NCI-H2196 treated with DMSO at 0.1 percent for 48 hours (cell line): ENCODE measurements around the gene LYRM2.

Experiments
- DNase-seq: peaks from one replicate; lab custom pipeline; 2025; ENCODE audit not compliant: unreplicated experiment; lab: John Stamatoyannopoulos, UW

LYRM2 gene

DNA sequence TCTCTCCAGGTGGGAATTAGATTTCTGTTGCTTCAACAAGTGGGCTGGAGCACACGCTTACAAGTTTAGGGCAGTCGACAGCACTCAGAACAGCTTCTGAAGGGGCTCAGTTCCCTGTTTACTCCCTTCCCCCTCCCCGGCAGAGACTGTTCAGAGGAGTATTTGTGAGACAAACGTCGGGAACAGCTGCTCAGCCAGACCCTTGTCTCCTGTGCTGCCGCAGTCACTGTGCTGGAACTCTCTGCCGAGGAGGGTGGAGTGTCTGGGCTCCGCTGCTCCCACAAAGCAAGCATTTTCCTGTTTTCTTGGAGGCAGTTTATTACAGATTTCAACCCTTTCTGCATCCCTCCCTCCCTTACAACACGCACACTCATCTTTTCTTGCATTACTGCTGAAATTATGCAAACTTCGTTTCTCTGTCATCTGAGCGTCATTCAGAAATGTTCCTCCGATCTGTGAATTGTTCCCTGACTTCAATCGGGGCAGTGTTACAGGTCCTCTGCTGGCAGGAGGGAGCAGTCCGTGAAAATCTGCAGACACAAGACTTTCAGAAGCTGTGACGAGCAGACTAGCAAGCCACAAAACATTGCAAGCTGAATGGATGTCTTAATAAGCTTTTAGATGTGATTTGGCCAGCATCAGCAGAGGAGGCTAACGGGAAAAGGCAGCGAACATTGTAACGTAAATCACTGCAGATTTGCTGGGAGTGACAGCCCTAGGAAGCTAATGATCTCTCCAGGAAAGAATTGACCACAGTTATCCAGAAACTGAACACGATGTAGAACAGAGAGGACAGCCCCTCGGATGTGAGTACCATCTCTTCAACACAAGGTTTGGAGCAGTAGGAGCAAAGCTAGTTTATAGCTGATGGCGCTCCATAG is 76.2 kb downstream of the LYRM2 start:
- no peak for DNase-seq

GRCh38 chr6:89559487-89559886 is 79.1 kb downstream of the LYRM2 start:
- no peak for DNase-seq

GRCh38 chr6:89555806-89556205 is 82.7 kb downstream of the LYRM2 start:
- DNase-seq = no peak

DNA sequence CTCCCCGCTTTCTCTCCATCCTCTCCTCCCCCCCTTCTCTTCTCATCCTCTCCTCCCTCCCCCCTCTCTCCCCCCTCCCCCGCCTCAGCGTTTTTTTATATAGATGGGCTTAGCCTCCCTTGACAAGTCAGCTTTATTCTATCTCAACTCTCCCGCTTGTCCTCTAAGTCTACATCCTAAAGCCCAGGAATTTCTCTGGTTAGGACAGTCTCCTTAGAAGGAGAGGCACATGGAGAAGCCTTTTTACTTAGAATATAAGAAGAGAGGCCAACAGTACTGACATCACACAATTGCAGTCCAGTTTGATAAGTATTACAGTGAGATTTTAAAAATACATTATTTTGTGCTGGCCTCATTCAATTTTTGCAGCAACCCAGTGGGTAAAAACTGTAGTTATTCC is 83.5 kb downstream of the LYRM2 start:
- DNase-seq = no peak

- no peak for DNase-seq
Observed at GRCh38 chr6:89554106-89554505, 84.4 kb downstream of the LYRM2 start.

DNA sequence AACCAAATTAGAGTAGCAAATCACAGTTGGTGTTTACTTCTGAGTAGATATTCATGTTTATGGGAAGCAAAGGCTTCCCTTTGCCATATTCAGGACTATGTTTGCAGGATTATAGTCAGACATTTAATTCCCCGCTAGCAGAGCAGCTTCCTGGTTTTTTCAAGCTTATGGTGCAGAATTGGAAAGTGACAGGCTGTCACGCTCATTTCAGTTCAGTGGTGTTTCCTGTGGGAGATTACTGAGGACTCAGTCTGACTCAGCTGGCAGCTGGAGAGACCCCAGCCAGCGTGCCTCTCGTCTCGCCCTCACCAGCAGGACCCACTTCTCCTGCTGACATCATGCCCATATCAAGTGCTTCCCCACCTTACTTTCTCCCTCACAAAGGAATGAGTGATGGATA is 85.1 kb downstream of the LYRM2 start:
- no peak for DNase-seq

DNA sequence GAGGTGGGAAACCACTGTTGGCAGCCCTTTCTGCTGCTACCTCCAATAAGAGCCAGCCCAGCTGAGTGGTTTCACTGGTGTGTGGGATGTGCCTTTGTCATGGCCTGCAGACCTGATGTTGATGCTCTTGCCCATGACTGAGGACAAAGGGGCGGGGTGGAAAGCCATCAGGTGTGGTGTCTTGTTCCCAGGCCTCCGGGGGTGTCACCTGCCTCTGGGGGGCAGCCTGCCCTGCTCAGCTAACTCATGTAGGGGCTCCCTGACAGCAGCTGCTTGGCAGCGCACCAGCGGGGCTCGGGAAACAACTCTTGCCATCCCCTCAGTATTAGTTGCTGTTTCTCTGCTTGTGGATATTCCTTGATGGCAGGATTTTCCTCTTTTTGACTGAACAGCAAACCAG is 91.3 kb downstream of the LYRM2 start:
- no peak for DNase-seq

DNA sequence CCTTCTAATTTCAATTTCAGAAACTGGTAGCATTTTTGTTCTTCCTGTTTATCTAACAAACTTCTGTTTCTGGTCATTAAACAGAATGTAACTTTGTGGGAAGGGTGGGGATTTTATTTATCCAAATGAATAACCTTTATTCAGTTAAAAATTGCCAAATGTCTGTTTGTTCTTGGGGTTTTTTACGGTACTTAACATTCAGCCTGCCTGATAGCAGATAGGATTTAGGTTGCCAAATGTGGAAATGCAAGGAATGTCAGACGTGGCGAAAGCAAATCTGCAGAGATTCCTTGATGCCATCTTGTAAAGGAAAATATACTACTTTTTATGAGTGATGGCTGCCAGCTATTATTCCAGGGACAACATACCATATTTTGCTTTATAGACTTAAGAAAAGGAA is 95.7 kb downstream of the LYRM2 start:
- DNase-seq = no peak

GRCh38 chr6:89542081-89542857 is 96.3 kb downstream of the LYRM2 start:
- DNase-seq = no peak

GRCh38 chr6:89539779-89540178 is 98.8 kb downstream of the LYRM2 start:
- no peak for DNase-seq

- no peak for DNase-seq
Observed at GRCh38 chr6:89536231-89536630, 102.3 kb downstream of the LYRM2 start.

DNA sequence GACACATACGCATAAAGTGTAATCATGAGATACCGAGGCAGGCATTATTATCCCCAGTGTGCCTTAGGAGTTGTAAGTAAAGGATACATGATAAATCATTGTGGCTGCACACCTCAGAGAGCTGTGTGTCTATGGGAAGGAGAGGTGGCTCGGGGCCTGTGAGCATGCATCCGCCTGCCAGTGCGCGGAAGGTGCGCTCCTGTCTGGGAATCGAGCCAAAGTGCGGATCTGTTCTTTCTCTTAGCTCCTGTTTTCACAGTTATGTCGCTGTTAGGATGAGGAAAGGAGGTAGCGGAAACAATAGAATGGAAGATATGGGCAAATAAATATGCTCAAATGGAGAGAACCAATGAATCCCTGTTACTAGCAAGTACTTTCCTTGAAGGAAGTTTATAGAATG is 107.6 kb downstream of the LYRM2 start:
- DNase-seq = no peak

DNA sequence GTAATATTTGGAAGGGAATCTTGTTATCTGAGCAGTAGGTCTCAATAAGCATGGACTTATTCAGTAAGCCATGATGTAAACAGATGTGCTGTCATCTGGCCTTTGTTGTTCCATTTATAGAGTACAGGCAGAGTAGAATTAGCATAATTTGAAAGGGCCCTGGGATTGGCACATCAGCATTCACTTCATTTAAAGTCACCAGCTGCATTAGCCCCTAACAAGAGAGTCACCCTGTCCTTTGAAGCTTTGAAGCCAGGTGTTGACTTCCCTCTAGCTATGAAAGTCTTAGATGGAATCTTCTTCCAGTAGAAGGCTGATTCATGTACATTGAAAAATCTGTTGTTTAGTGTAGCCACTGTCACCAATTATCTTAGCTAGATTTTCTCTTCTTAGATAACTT is 109.7 kb downstream of the LYRM2 start:
- DNase-seq = no peak

DNA sequence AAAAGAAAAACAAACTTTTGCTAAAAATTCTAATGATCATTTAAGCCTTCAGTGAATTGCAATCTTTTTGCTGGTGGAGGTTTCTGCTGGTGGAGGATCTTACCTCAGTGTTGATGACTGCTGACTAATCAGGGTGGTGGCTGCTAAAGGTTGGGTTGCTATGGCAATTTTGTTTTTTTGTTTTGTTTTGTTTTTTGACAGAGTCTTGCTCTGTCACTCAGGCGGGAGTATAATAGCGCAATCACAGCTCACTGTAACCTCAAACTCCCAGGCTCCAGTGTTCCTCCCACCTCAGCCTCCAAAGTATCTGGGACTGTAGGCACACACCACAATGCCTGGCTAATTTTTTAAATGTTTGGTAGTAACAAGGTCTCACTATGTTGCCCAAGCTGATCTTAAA is 110.9 kb downstream of the LYRM2 start:
- DNase-seq = no peak

DNA sequence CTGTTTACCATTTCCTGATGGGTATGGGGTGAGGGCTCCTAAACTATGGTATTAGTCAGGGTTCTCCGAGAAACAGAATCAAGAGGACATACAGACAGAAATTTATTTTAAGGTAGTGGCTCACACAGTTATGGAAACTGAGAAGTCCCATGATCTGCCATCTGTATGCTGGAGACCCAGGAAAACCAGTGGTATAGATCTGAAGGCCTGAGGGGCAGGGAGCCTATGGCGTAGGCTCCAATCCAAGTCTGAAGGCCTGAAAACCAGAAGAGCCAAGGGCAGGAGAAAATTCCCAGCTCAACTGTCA is 112.0 kb downstream of the LYRM2 start:
- no peak for DNase-seq

GRCh38 chr6:89525786-89526562 is 112.6 kb downstream of the LYRM2 start:
- no peak for DNase-seq

- no peak for DNase-seq
Observed at GRCh38 chr6:89522778-89523177, 115.8 kb downstream of the LYRM2 start.

- DNase-seq = no peak
Observed at GRCh38 chr6:89520736-89521135, 117.8 kb downstream of the LYRM2 start.

- no peak for DNase-seq
Observed at GRCh38 chr6:89518352-89519055, 120.0 kb downstream of the LYRM2 start.
